ENCODE results near the gene SH3RF3.

- TF ChIP-seq CTCF (IDR thresholded peaks at IDR 0.05) = no peak
- TF ChIP-seq POLR2A (IDR thresholded peaks at IDR 0.05) = no peak
Observed at GRCh38 chr2:109293663-109294062, 164.7 kb downstream of the SH3RF3 start.

Data from adrenal gland (tissue), 5 donors.